ENCODE results near the gene HNRNPM. TPM values are rescaled to one million over a fixed set of nuclear protein-coding genes. Genes with fewer than 3 reads are reported as not detected.

HNRNPM gene
- total RNA-seq, 3 donors from 2014 or later (not counting 1 experiment from before 2014, with no cell fraction given): 272 to 300 (median 299) TPM

GRCh38 chr19:8396563-8397203 is 48.1 kb upstream of the HNRNPM start:
- no peaks in the 10 kb centered on the region for H3K9me3 Mint-ChIP-seq
- intact Hi-C loops (cut with micrococcal nuclease): no loop called here
- H3K27ac Mint-ChIP-seq: peak overlapping the region in 1 of 2 donors; percentile 59
- peak; percentile 53 for TF ChIP-seq CTCF (IDR thresholded peaks at IDR 0.05)
- Histone ChIP-seq H3K9me3 (ENCODE audit: control insufficient read depth, insufficient read depth, low read length) (no peaks in the 10 kb centered on the region), H3K27ac (ENCODE audit: low read length) (no peak overlapping the region), H3K4me3 (ENCODE audit: low read length) (no peak overlapping the region), H3K4me1 (ENCODE audit: control insufficient read depth, insufficient read depth, low read length) (peaks cover 29% of the 10 kb centered on the region), H3K27me3 (ENCODE audit: control insufficient read depth, insufficient read depth, low read length) (no peaks in the 10 kb centered on the region), H3K36me3 (ENCODE audit: control insufficient read depth, insufficient read depth, low read length) (peaks cover 9% of the 10 kb centered on the region)
- H3K4me3 Mint-ChIP-seq: no peak overlapping the region
- H3K27me3 Mint-ChIP-seq (ENCODE audit: low read depth in 2 of 2): no peaks in the 10 kb centered on the region
- peak; percentile 80 to 91 (median 91) for ATAC-seq
- no peaks in the 10 kb centered on the region for H3K36me3 Mint-ChIP-seq
- 53% methylated on average over 22 of the region's 22 CpGs for WGBS (ENCODE audit: insufficient coverage)
- peaks cover 23 to 38% of the 10 kb centered on the region in 2 donors for H3K4me1 Mint-ChIP-seq
- DNase-seq: peak; percentile 61 to 81

GRCh38 chr19:8397271-8397670 is 47.5 kb upstream of the HNRNPM start:
- no peak overlapping the region for H3K27ac ChIP-seq (ENCODE audit: low read length)
- DNase-seq (no peak), ATAC-seq (no peak)
- peaks cover 15% of the 10 kb centered on the region for H3K36me3 ChIP-seq (ENCODE audit: control insufficient read depth, insufficient read depth, low read length)
- intact Hi-C loops (cut with micrococcal nuclease): no loop called here
- H3K9me3 ChIP-seq (ENCODE audit: control insufficient read depth, insufficient read depth, low read length): no peaks in the 10 kb centered on the region
- Mint-ChIP-seq H3K27me3 (ENCODE audit: low read depth in 2 of 2) (no peaks in the 10 kb centered on the region), H3K27ac (peak overlapping the region in 1 of 2 donors; percentile 59), H3K4me1 (peaks cover 17 to 32% of the 10 kb centered on the region in 2 donors), H3K36me3 (no peaks in the 10 kb centered on the region), H3K4me3 (no peak overlapping the region), H3K9me3 (no peaks in the 10 kb centered on the region)
- 79% methylated on average over 7 of the region's 7 CpGs for WGBS (ENCODE audit: insufficient coverage)
- TF ChIP-seq CTCF (IDR thresholded peaks at IDR 0.05): no peak
- peaks cover 23% of the 10 kb centered on the region for H3K4me1 ChIP-seq (ENCODE audit: control insufficient read depth, insufficient read depth, low read length)
- H3K27me3 ChIP-seq (ENCODE audit: control insufficient read depth, insufficient read depth, low read length): no peaks in the 10 kb centered on the region
- no peak overlapping the region for H3K4me3 ChIP-seq (ENCODE audit: low read length)

- no peak for TF ChIP-seq CTCF (IDR thresholded peaks at IDR 0.05)
- Histone ChIP-seq H3K36me3 (ENCODE audit: control insufficient read depth, insufficient read depth, low read length) (peaks cover 20% of the 10 kb centered on the region), H3K27me3 (ENCODE audit: control insufficient read depth, insufficient read depth, low read length) (no peaks in the 10 kb centered on the region), H3K9me3 (ENCODE audit: control insufficient read depth, insufficient read depth, low read length) (no peaks in the 10 kb centered on the region), H3K27ac (ENCODE audit: low read length) (no peak overlapping the region), H3K4me1 (ENCODE audit: control insufficient read depth, insufficient read depth, low read length) (peaks cover 19% of the 10 kb centered on the region), H3K4me3 (ENCODE audit: low read length) (no peak overlapping the region)
- intact Hi-C loops (cut with micrococcal nuclease): no loop called here
- H3K4me1 Mint-ChIP-seq: peaks cover 15 to 30% of the 10 kb centered on the region in 2 donors
- DNase-seq (no peak), ATAC-seq (no peak)
- H3K36me3 Mint-ChIP-seq: no peaks in the 10 kb centered on the region
- no peak overlapping the region for H3K4me3 Mint-ChIP-seq
- H3K9me3 Mint-ChIP-seq: no peaks in the 10 kb centered on the region
- no peaks in the 10 kb centered on the region for H3K27me3 Mint-ChIP-seq (ENCODE audit: low read depth in 2 of 2)
- 95% methylated on average over 10 of the region's 10 CpGs for WGBS (ENCODE audit: insufficient coverage)
- H3K27ac Mint-ChIP-seq: no peak overlapping the region
These were observed 46.9 kb upstream of the HNRNPM start for GRCh38 chr19:8397746-8398310.

Data from natural killer cell (primary cell).